ENCODE measurements around the gene TRIM62. TPM values are rescaled to one million over a fixed set of nuclear protein-coding genes. Genes with fewer than 3 reads are reported as not detected.
"Not testable (repeated sequence)": the region's sequence is repeated elsewhere in the genome, so short reads cannot be mapped to it uniquely, and the experiment has no call there.

TRIM62 gene
- polyA plus RNA-seq, 1 experiment: 4.5 TPM

- Histone ChIP-seq H3K4me3 (ENCODE audit: low read depth, low read length) (no peak overlapping the region), H3K9me3 (ENCODE audit: control insufficient read depth, insufficient read depth, low read length) (no peaks in the 10 kb centered on the region), H3K27ac (ENCODE audit: low read depth, low read length) (no peak overlapping the region), H3K27me3 (ENCODE audit: control insufficient read depth, insufficient read depth, low read length) (no peaks in the 10 kb centered on the region)
- ChIA-PET POLR2A (no interaction called here), CTCF (interaction anchor here (1.1 to 4.9 kb wide), 2 partner anchors 10 to 184 kb away, joined by 3 to 39 read pairs; no protein-coding TSS in a partner anchor)
- no peak for TF ChIP-seq CTCF (IDR thresholded peaks at IDR 0.05; ENCODE audit: low read depth, low read length)
- no peak for DNase-seq (ENCODE audit: low read depth, low spot score)
Measured at GRCh38 chr1:33117440-33118085, 64.3 kb downstream of the TRIM62 start.

GRCh38 chr1:33111965-33112364 is 69.9 kb downstream of the TRIM62 start:
- H3K9me3 ChIP-seq (ENCODE audit: control insufficient read depth, insufficient read depth, low read length): peaks cover 4% of the 10 kb centered on the region; the same call in 1 of the 2 replicates
- H3K27ac ChIP-seq (ENCODE audit: low read depth, low read length): no peak overlapping the region
- ChIA-PET CTCF (no interaction called here), POLR2A (no interaction called here)
- H3K27me3 ChIP-seq (ENCODE audit: control insufficient read depth, insufficient read depth, low read length): no peaks in the 10 kb centered on the region
- no peak overlapping the region for H3K4me3 ChIP-seq (ENCODE audit: low read depth, low read length)
- DNase-seq (ENCODE audit: low read depth, low spot score): no peak
- peak; percentile 47; the same call in 1 of the 2 replicates for TF ChIP-seq CTCF (IDR thresholded peaks at IDR 0.05; ENCODE audit: low read depth, low read length)

GRCh38 chr1:33110477-33110876 is 71.4 kb downstream of the TRIM62 start:
- H3K9me3 ChIP-seq (ENCODE audit: control insufficient read depth, insufficient read depth, low read length): peaks cover 4% of the 10 kb centered on the region; the same call in 1 of the 2 replicates
- CTCF ChIA-PET: interaction anchor here (1.6 kb wide), 1 partner anchor 15 kb away, joined by 4 read pairs; no protein-coding TSS in a partner anchor
- DNase-seq (ENCODE audit: low read depth, low spot score): no peak
- TF ChIP-seq CTCF (IDR thresholded peaks at IDR 0.05; ENCODE audit: low read depth, low read length): no peak
- H3K4me3 ChIP-seq (ENCODE audit: low read depth, low read length): no peak overlapping the region
- POLR2A ChIA-PET: no interaction called here
- H3K27ac ChIP-seq (ENCODE audit: low read depth, low read length): no peak overlapping the region
- no peaks in the 10 kb centered on the region for H3K27me3 ChIP-seq (ENCODE audit: control insufficient read depth, insufficient read depth, low read length)

GRCh38 chr1:33100119-33100415 is 81.8 kb downstream of the TRIM62 start:
- H3K27ac ChIP-seq (ENCODE audit: low read depth, low read length): peak overlapping the region; percentile 100
- DNase-seq (ENCODE audit: low read depth, low spot score); POLR2A ChIA-PET; H3K9me3 ChIP-seq (ENCODE audit: control insufficient read depth, insufficient read depth, low read length); H3K27me3 ChIP-seq (ENCODE audit: control insufficient read depth, insufficient read depth, low read length); H3K4me3 ChIP-seq (ENCODE audit: low read depth, low read length): not testable (repeated sequence)
- CTCF ChIA-PET: interaction anchor here (1.1 to 1.5 kb wide), 3 partner anchors 23 to 196 kb away, joined by 4 to 12 read pairs (median 6); no protein-coding TSS in a partner anchor

- ChIA-PET POLR2A (interaction anchor here (0.6 to 1.5 kb wide), 11 partner anchors 10 to 239 kb away, joined by 3 to 12 read pairs (median 4); partner anchors contain the start of genes AZIN2 and TRIM62), CTCF (interaction anchor here (0.9 to 1.5 kb wide), 5 partner anchors 13 to 196 kb away, joined by 3 to 6 read pairs (median 4); no protein-coding TSS in a partner anchor)
- no peak overlapping the region for H3K4me3 ChIP-seq (ENCODE audit: low read depth, low read length)
- no peaks in the 10 kb centered on the region for H3K27me3 ChIP-seq (ENCODE audit: control insufficient read depth, insufficient read depth, low read length)
- peak; percentile 75 for TF ChIP-seq CTCF (IDR thresholded peaks at IDR 0.05; ENCODE audit: low read depth, low read length)
- peak overlapping the region; percentile 100 for H3K27ac ChIP-seq (ENCODE audit: low read depth, low read length)
- H3K9me3 ChIP-seq (ENCODE audit: control insufficient read depth, insufficient read depth, low read length): no peaks in the 10 kb centered on the region
- DNase-seq (ENCODE audit: low read depth, low spot score): peak; percentile 100
Measured at GRCh38 chr1:33099290-33100118, 82.3 kb downstream of the TRIM62 start.
